ENCODE data around the gene COLEC12.

Gene COLEC12

GRCh38 chr18:362311-363290 is 137.9 kb downstream of the COLEC12 start:
- DNase-seq (ENCODE audit: low spot score): no peak

- peak; percentile 77 for DNase-seq (ENCODE audit: low spot score)
Measured at GRCh38 chr18:361941-362310, 138.6 kb downstream of the COLEC12 start.

GRCh38 chr18:361100-361732 is 139.3 kb downstream of the COLEC12 start:
- DNase-seq (ENCODE audit: low spot score): no peak

GRCh38 chr18:360676-361075 is 139.8 kb downstream of the COLEC12 start:
- DNase-seq (ENCODE audit: low spot score): no peak

GRCh38 chr18:356778-357177 is 143.7 kb downstream of the COLEC12 start:
- DNase-seq (ENCODE audit: low spot score): no peak

- DNase-seq (ENCODE audit: low spot score): no peak
Measured at GRCh38 chr18:355678-356077, 144.8 kb downstream of the COLEC12 start.

- no peak for DNase-seq (ENCODE audit: low spot score)
Measured at GRCh38 chr18:354471-354870, 146.0 kb downstream of the COLEC12 start.

GRCh38 chr18:354003-354402 is 146.5 kb downstream of the COLEC12 start:
- no peak for DNase-seq (ENCODE audit: low spot score)

GRCh38 chr18:352438-352837 is 148.1 kb downstream of the COLEC12 start:
- no peak for DNase-seq (ENCODE audit: low spot score)

GRCh38 chr18:350953-351572 is 149.4 kb downstream of the COLEC12 start:
- no peak for DNase-seq (ENCODE audit: low spot score)

GRCh38 chr18:346600-346999 is 153.9 kb downstream of the COLEC12 start:
- no peak for DNase-seq (ENCODE audit: low spot score)

GRCh38 chr18:341102-341501 is 159.4 kb downstream of the COLEC12 start:
- DNase-seq (ENCODE audit: low spot score): no peak

- DNase-seq (ENCODE audit: low spot score): no peak
Measured at GRCh38 chr18:340044-340443, 160.5 kb downstream of the COLEC12 start.

GRCh38 chr18:339200-339599 is 161.3 kb downstream of the COLEC12 start:
- no peak for DNase-seq (ENCODE audit: low spot score)

GRCh38 chr18:336713-337112 is 163.8 kb downstream of the COLEC12 start:
- DNase-seq (ENCODE audit: low spot score): no peak

- peak; percentile 51 for DNase-seq (ENCODE audit: low spot score)
Measured at GRCh38 chr18:335733-336132, 164.8 kb downstream of the COLEC12 start.

GRCh38 chr18:334575-335132 is 165.8 kb downstream of the COLEC12 start:
- no peak for DNase-seq (ENCODE audit: low spot score)

GRCh38 chr18:332721-333510 is 167.6 kb downstream of the COLEC12 start:
- no peak for DNase-seq (ENCODE audit: low spot score)

GRCh38 chr18:332007-332406 is 168.5 kb downstream of the COLEC12 start:
- no peak for DNase-seq (ENCODE audit: low spot score)

- DNase-seq (ENCODE audit: low spot score): no peak
Measured at GRCh38 chr18:331221-331821, 169.2 kb downstream of the COLEC12 start.

GRCh38 chr18:328928-329327 is 171.6 kb downstream of the COLEC12 start:
- no peak for DNase-seq (ENCODE audit: low spot score)
